Smooth muscle cell (in vitro differentiated cells): ENCODE data around the gene TLN1. TPM values are rescaled to one million over a fixed set of nuclear protein-coding genes. Genes with fewer than 3 reads are reported as not detected.

Experiments
- DNase-seq: peaks from one replicate; lab custom pipeline; 2025; ENCODE audit not compliant: unreplicated experiment; lab: John Stamatoyannopoulos, UW
- H2AFZ ChIP-seq: fragments of 200-600 bp; sonication (generic); 2 replicates; pipeline ENCODE4 v1.6.0; 2016; ENCODE audit warnings: antibody characterized with exemption, low read depth, mild to moderate bottlenecking
- H3F3A ChIP-seq: fragments of 200-600 bp; sonication (generic); 2 replicates; pipeline ENCODE4 v1.6.0; 2017; ENCODE audit warnings: antibody characterized with exemption, low read depth
- H3K27ac ChIP-seq: fragments of 200-600 bp; sonication (generic); 2 replicates; pipeline ENCODE4 v1.5.1; 2016; ENCODE audit warnings: low read depth, mild to moderate bottlenecking
- H3K27me3 ChIP-seq: fragments of 200-600 bp; sonication (generic); 2 replicates; pipeline ENCODE4 v1.6.1; 2016; ENCODE audit warnings: low read depth, mild to moderate bottlenecking
- H3K36me3 ChIP-seq: fragments of 200-600 bp; sonication (generic); 2 replicates; pipeline ENCODE4 v1.5.1; 2016; ENCODE audit warnings: low read depth
- H3K4me1 ChIP-seq: fragments of 200-600 bp; sonication (generic); 2 replicates; pipeline ENCODE4 v1.5.1; 2016; ENCODE audit warnings: low read depth
- H3K4me2 ChIP-seq: fragments of 200-600 bp; sonication (generic); 2 replicates; pipeline ENCODE4 v1.6.0; 2016; ENCODE audit warnings: mild to moderate bottlenecking
- H3K4me3 ChIP-seq: fragments of 200-600 bp; sonication (generic); 2 replicates; pipeline ENCODE4 v1.5.1; 2016; ENCODE audit warnings: mild to moderate bottlenecking
- H3K79me2 ChIP-seq: fragments of 200-600 bp; sonication (generic); 2 replicates; pipeline ENCODE4 v1.6.0; 2016; ENCODE audit warnings: low read depth, mild to moderate bottlenecking
- H3K9ac ChIP-seq: fragments of 200-600 bp; sonication (generic); 2 replicates; pipeline ENCODE4 v1.6.0; 2016; ENCODE audit warnings: low read depth
- H3K9me3 ChIP-seq: fragments of 200-600 bp; sonication (generic); replicated peaks from 2 replicates; pipeline ENCODE4 v1.5.1; 2016; ENCODE audit warnings: low read depth
- H4K20me1 ChIP-seq: fragments of 200-600 bp; sonication (generic); 2 replicates; pipeline ENCODE4 v1.6.0; 2016; ENCODE audit warnings: low read depth
- WGBS: methylation state at CpG from one replicate; pipeline ENCODE4 v1.1.7; 2016; ENCODE audit warnings: low lambda C conversion rate; 5-methylcytosine and 5-hydroxymethylcytosine counted together
- polyA plus RNA-seq: library from polyadenylated mRNA; unstranded; fragments of >200 nt; fragmentation: Nextera tagmentation; extraction: Ambion mirVana; gene quantifications from 2 replicates; pipeline ENCODE4 v1.2.1, GENCODE V29; 2016
- total RNA-seq: library from RNA; depleted of rRNA; stranded (reverse); fragments of >200 nt; gene quantifications from 2 replicates; pipeline ENCODE4 v1.2.3, GENCODE V29; 2014
- TF ChIP-seq, protein P1 (sequence below): fragments of 200-600 bp; sonication (generic); IDR thresholded peaks from 2 replicates; pipeline ENCODE4 v1.5.1; 2017; ENCODE audit warnings: borderline replicate concordance, mild to moderate bottlenecking, antibody characterized with exemption; ENCODE audit not compliant: insufficient read depth, poor library complexity, severe bottlenecking

Gene TLN1
- total and polyA plus RNA-seq, 2 experiments from 2014 or later = 130 to 145 TPM

DNA sequence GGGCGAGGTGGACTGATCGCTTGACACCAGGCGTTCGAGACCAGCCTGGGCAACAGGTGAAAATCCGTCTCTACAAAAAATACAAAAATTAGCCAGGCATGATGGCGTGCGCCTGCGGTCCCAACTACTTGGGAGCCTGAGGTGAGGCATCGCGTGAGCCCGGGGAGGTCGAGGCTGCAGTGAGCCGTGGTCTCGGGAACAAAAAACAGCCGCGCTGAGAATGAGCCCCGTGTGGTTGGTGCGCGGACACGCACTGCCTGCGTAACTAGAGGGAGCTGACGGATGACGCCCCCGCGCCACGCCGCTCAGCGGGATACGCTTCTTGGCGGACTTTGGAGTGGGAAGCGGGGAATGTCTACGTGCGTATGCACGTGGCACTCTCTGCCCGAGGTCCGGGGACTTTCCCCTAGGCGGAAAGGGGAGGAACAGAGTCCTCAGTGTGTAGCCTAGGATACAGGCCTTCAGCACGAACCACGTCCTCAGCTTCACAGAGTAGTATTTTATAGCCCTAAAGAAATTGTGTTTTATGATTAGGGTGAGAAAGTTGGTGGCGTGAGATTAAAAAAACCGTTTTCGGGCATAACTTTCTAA is 74.4 kb downstream of the TLN1 start, which contains the start of gene RMRP:
Gene RMRP (minus strand): TSS at position 474 of the 591 bp plus-strand sequence.
- H4K20me1 ChIP-seq = no peaks in the 10 kb centered on the region
- H3K36me3 ChIP-seq = no peaks in the 10 kb centered on the region
- peaks cover 5% of the 10 kb centered on the region for H3K79me2 ChIP-seq
- DNase-seq = peak; percentile 82
- peak within 1 kb of the TSS; percentile 60 for H2AFZ ChIP-seq
- H3K27ac ChIP-seq = peak within 1 kb of the TSS; percentile 98
- peak within 1 kb of the TSS; percentile 82 for H3K4me3 ChIP-seq
- TF ChIP-seq, protein P1, sequence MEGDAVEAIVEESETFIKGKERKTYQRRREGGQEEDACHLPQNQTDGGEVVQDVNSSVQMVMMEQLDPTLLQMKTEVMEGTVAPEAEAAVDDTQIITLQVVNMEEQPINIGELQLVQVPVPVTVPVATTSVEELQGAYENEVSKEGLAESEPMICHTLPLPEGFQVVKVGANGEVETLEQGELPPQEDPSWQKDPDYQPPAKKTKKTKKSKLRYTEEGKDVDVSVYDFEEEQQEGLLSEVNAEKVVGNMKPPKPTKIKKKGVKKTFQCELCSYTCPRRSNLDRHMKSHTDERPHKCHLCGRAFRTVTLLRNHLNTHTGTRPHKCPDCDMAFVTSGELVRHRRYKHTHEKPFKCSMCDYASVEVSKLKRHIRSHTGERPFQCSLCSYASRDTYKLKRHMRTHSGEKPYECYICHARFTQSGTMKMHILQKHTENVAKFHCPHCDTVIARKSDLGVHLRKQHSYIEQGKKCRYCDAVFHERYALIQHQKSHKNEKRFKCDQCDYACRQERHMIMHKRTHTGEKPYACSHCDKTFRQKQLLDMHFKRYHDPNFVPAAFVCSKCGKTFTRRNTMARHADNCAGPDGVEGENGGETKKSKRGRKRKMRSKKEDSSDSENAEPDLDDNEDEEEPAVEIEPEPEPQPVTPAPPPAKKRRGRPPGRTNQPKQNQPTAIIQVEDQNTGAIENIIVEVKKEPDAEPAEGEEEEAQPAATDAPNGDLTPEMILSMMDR = no peak
- peaks cover 7% of the 10 kb centered on the region for H3K4me1 ChIP-seq
- H3K27me3 ChIP-seq = no peaks in the 10 kb centered on the region
- WGBS = under 1% methylated on average over 42 of the region's 42 CpGs
- H3K9ac ChIP-seq = peak within 1 kb of the TSS; percentile 99
- H3K9me3 ChIP-seq = no peaks in the 10 kb centered on the region
- no peaks in the 10 kb centered on the region for H3F3A ChIP-seq
- peak within 1 kb of the TSS; percentile 91 for H3K4me2 ChIP-seq

DNA sequence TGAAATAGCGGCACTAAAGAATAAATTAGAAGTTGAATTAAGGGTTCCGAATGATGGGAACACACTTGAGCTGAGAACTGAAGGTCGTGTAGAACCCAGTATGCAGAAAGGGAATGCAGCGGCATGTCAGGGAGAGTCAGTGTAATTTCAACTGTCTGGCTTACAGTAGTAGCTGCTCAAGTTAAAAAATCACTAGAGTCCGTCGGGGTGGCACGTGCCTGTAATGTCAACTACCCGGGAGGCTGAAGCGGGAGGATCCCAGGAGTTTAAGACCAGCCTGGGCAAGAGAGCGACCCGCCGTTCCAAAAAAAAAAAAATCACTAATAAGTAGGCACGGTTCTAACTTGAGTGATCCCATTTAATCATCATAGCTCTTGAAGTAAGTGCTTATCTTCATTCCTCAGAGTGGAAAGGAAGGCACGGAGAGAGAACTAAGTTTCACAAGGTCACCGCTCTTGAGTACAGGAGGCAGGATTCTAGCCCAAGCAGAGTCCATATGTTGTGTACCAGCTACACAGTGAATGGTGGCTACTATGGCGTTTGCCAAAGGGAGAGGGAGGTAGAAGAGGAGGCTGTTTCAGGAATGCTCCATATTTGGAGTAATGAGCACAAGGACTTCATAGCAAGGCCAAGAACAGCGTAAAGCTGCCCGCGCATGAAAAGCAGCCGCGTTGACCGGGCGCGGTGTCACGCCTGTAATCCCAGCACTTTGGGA is 75.0 kb downstream of the TLN1 start:
- no peaks in the 10 kb centered on the region for H3K27me3 ChIP-seq
- TF ChIP-seq, protein P1 = no peak
- 36% methylated on average over 25 of the region's 25 CpGs for WGBS
- peak overlapping the region; percentile 89 for H3K27ac ChIP-seq
- peaks cover 5% of the 10 kb centered on the region for H3K79me2 ChIP-seq
- no peaks in the 10 kb centered on the region for H3K9me3 ChIP-seq
- no peak for DNase-seq
- no peaks in the 10 kb centered on the region for H4K20me1 ChIP-seq
- peak overlapping the region; percentile 70 for H3K4me2 ChIP-seq
- H3F3A ChIP-seq = no peaks in the 10 kb centered on the region
- peak overlapping the region; percentile 33 for H2AFZ ChIP-seq
- H3K4me1 ChIP-seq = peaks cover 7% of the 10 kb centered on the region
- no peaks in the 10 kb centered on the region for H3K36me3 ChIP-seq
- H3K9ac ChIP-seq = peak overlapping the region; percentile 78
- H3K4me3 ChIP-seq = peak overlapping the region; percentile 36

DNA sequence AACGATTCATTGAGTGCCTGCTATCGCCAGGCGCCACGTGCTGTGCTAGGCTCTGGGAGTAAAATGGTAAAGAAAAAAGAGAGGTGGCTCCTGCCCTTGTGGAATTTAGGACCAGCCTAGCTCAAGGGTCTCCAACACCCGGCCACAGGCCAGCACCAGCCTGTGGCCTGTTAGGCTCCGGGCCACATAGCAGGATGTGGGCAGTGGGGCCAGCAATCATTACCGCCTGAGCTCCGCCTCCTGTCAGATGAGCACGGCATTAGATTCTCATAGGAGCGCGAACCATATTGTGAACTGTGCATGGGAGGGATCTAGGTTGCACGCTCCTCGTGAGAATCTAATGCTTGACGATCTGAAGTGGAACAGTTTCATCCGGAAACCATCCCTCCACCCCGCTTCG is 75.6 kb downstream of the TLN1 start:
- no peaks in the 10 kb centered on the region for H4K20me1 ChIP-seq
- H3K4me3 ChIP-seq = no peak overlapping the region
- 89% methylated on average over 17 of the region's 17 CpGs for WGBS
- no peaks in the 10 kb centered on the region for H3F3A ChIP-seq
- no peak overlapping the region for H3K4me2 ChIP-seq
- TF ChIP-seq, protein P1 = no peak
- no peak for DNase-seq
- H3K36me3 ChIP-seq = no peaks in the 10 kb centered on the region
- H3K27me3 ChIP-seq = no peaks in the 10 kb centered on the region
- peaks cover 5% of the 10 kb centered on the region for H3K79me2 ChIP-seq
- H2AFZ ChIP-seq = no peak overlapping the region
- H3K27ac ChIP-seq = no peak overlapping the region
- peaks cover 7% of the 10 kb centered on the region for H3K4me1 ChIP-seq
- no peak overlapping the region for H3K9ac ChIP-seq
- H3K9me3 ChIP-seq = no peaks in the 10 kb centered on the region
